Umbilical cord (tissue), 2 donors: Measurements from ENCODE around the gene KIF14. TPM values are rescaled to one million over a fixed set of nuclear protein-coding genes. Genes with fewer than 3 reads are reported as not detected.
A peak's percentile ranks its signal among the peaks of the same experiment; 100 is the strongest.
"Not testable (repeated sequence)": the region's sequence is repeated elsewhere in the genome, so short reads cannot be mapped to it uniquely, and the experiment has no call there.

Experiments used
- DNase-seq: peaks from one replicate; pipeline ENCODE4 v3.0.0-alpha.2; 2015; ENCODE audit warnings: low spot score
- total RNA-seq: library from RNA; depleted of rRNA; stranded (reverse); fragments of >200 nt; gene quantifications from one replicate; pipeline ENCODE4 v1.2.3, GENCODE V29; 2014; ENCODE audit warnings: low replicate concordance; ENCODE audit not compliant: insufficient read depth

KIF14 gene
- total RNA-seq, 1 donor from 2014 or later: 1.2 TPM

DNA sequence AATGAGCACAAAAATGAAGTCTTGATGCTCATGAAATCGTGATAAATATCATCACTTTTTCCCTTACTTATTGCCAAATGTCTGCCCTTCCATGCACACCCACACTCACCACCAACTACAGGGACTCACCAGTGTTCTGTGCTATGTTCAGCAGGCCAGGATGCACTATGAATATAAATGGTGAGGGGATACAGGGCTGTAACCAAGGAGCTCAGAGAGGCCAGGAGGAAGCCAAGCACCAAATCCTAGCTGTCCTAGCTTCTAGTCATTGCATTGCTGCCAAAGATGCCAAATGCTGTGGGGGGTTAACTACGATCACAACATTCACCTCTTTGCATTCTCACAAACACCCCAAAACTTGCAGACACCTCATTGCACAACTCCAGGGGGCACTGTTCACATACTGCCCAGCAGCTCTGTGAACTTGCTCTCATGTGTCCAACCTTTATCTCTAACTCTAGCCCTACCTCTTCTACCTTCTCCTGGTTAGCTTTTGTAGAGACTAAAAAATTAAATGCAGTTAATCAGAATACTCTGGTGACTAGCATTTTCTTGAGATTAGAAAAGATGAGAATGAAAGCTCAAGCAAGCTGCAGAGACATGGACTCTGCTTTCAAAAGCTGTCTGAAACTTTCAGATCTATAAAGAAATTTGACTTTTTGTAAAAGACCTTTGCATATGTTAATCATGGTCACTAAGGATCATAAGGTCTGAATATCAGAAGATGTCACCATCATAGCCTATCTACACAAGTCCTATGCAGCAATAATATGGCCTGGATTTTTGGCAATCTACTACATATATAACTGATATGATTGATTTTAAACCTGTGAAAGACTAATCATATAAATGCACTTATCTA lies 13.9 kb upstream of the KIF14 start:
- DNase-seq: no peak

DNA sequence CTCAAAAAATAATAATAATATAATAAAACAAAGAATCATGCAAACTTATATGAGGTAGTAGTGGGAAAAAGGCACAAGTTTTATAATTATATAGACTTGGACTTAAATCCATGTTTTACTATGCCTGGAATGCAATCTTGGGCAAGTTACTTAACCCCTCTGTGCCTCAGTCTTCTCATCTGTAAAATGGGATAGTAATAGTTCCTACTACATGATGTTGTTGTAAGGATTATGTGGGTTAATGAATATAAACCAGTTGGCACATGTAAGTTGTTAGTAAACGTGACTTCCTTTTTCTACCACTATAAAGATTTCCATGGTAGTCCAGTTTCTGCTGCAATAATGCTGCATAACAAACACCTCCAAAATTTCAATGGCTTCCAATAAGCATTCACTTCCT lies 10.8 kb upstream of the KIF14 start:
- DNase-seq: no peak

- DNase-seq: not testable (repeated sequence)
Observed at GRCh38 chr1:200630515-200630899, 10.0 kb upstream of the KIF14 start.

DNA sequence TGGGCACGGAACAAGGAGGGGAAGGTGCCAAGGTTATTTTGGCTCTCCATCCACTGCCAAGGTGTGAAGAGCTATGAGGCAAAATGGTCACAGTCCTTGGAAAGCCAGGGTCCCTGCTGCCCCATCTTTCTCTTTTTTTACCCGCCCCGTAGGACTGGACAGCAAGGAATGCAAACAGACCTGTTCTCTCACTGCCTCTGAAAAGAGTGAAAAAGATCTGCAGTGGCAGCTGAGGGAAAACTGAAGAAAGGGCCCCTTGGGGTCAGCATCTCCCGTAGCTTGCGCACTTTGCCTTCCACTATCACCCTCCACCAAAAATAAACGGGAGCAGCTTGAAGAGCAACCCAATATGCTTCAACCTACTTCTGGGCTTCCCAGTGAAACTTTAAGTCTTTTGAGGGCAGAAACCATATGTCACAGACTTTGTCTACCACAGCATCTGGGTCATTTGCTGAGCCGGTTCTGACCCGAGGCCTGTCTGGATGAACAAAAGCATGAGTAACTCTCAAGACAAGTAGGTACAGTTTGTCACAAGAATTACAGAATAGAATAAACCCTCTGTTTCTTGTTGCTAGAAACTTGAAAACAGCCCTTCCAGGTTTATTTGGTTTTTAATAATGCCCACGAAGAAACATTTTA lies 9.4 kb upstream of the KIF14 start:
- no peak for DNase-seq

DNA sequence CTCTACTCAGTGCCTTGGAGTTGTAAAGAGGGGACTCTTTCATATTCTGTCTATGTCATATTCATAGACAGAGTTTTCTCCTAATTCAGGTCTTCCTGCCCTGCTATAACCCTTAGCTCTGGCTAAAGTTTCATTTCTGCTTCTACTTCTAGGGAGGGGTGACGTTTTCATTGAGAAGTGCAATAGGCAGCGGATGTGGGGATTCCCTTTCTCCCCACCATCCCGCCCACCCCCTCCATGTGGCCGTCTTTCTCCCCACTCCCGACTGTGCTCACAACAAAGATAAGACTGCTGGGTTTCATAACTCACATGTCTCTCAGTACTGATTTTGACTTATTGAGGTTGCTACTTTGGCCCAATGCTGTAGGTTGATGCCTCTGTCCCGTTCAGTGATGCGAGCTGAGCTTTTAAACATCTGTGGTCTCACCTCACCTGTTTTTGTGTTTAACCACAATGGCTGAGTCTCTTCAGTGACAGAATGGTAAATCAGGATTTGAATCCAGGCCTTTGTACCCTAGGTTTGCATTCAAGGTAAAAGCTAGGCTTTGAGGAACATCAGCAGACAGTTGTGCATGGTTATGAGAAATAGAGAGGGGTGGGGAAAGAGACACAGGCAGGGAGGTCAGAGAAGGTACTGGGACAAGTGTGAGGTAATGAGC lies 7.8 kb upstream of the KIF14 start:
- DNase-seq: no peak

DNA sequence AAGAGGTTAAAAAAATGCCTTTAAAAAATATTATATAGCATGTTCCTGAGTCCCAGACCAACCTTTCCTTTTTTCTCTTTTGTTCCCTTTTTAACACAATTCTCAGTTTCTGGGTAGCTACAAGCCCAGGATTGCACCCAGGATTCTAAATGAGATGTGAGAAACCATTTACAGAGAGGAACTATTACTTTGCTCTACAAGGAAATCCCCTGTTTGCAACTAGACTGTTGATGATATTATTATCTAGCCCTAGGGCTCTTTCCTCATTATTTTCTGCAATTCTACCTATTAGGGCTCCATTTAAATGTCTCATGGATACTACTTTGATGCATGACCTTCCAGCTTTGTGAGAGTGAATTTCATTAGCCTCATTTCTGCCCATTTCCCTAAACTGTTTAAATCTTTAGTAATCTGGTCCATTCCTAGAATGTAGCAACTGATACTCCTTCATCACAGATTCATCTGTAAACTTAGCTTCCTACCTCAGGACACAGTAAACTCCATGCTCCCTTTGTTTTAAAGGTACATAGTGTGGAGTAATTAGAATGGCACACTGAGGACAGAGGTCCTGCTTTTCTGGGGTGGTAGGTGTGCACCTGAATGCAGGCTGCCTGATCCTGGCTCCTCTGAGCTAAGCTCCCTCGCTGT lies 7.1 kb upstream of the KIF14 start:
- no peak for DNase-seq

DNA sequence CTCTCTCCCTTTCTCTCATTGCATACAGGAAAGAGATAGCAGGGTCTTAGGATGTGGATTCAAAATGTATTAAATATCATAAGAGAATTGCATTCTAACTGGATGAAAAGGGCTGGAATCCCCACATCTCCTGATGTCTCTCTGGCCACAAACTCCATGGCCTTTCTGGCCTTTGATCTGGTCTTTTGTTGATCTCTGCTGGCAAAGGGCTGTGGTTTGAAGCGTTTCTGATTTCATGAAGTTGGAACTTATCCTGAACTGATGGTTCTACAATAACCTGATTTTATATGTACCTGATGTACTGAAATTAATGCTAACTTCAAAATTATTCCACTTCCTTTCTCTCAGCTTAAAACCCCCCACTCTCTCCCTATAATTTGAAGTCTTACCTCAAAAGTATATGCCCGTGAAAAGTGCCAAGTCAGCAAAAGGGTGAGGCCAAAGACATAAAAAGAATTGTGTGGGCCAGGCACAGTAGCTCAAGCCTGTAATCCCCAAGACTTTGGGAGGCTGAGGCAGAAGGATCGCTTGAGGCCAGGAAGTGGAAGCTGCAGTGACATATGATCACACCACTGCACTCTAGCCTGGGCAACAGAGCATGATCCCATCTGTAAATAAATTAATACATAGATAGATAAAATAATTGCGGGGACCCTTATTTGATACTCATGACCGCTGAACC lies 6.4 kb upstream of the KIF14 start:
- DNase-seq: no peak

DNA sequence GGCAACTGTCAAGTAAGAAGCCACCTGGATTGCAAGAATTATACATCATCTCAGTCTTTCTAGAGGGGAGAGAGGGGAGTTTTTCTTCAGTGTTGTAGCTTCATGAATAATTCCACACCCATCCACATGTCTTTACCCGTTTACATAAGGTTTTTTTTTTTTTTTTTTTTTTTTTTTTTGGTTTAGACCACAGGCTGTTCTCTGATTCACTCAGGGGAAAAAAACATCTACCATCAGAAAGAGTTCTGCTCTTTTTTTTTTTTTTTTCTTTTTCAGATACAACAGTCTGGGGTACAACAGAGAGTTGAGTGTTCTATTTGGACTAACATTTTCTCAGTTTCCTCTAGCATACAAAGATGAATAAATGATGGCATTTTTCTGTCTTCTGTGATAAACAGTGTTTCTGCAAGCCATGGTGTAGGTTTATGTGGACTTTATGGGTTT lies 4.9 kb upstream of the KIF14 start:
- DNase-seq: peak; percentile 36

- no peak for DNase-seq
Observed at GRCh38 chr1:200624679-200625335, 4.3 kb upstream of the KIF14 start.

- DNase-seq: no peak
Observed at GRCh38 chr1:200619894-200620272, 668 bp downstream of the KIF14 start.

DNA sequence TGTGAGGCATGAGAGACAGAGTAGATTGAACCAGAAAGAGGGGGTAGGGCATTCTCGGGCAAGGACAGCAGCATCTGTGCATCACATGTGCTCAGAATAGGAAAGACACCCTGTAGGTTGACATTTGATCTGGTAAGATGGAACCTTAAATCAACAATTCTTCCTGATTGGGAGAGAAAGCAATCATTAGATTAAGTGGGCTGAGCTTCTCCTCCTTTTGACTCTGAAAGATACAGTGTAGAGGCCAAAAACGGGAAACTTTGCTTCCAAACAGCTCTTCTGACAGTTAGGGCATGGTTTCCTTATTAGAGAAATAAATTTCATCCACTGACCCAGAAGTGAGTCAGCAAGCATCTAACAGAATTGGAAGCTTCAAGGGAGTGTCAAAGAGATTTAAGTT lies 9.7 kb downstream of the KIF14 start:
- DNase-seq: no peak

- no peak for DNase-seq
Observed at GRCh38 chr1:200602632-200603031, 17.9 kb downstream of the KIF14 start.

GRCh38 chr1:200590001-200590400 lies 30.6 kb downstream of the KIF14 start:
- no peak for DNase-seq

GRCh38 chr1:200588698-200589097 lies 31.9 kb downstream of the KIF14 start:
- no peak for DNase-seq

DNA sequence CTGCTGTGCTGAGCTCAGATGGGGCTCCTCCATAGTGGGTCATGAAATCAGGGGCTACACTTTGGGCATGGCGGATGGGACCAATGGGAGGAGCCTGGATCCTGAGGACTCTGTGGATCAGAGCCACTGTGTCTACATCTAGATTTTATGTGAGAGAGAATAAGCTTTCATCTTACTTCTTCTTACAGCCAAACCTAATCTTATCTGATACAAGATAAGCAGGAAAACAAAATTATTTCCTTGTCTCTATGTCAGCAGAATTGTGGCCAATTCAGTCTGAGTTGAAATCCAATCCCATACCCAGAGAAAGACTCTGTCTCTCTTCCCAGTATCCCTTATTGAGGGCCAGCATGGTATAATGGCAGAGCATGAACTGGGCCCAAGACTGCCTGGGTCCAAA lies 56.2 kb downstream of the KIF14 start:
- DNase-seq: no peak

- no peak for DNase-seq
Observed at GRCh38 chr1:200561856-200562214, 58.7 kb downstream of the KIF14 start.

GRCh38 chr1:200558866-200559459 lies 61.6 kb downstream of the KIF14 start:
- DNase-seq: peak; percentile 53

GRCh38 chr1:200556002-200556401 lies 64.5 kb downstream of the KIF14 start:
- DNase-seq: peak; percentile 21

GRCh38 chr1:200552737-200553136 lies 67.8 kb downstream of the KIF14 start:
- DNase-seq: not testable (repeated sequence)

- DNase-seq: no peak
Observed at GRCh38 chr1:200550367-200550766, 70.2 kb downstream of the KIF14 start.

DNA sequence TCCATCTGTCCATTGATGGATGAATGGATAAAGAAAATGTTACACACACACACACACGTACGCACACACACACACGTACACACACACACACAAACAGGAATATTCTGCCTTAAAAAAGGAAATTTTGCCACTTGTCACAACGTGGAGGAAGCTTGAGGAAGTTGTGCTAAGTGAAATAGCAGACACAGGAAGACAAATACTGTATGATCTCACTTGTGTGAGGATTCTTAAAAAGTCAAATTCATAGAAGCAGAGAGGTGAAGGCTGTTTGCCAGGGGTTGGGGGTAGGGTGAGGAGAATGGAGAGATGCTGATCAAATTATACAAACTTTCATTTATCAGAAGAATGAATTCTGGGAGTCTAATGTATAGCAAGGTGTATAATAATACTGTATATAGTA lies 73.2 kb downstream of the KIF14 start:
- no peak for DNase-seq
